Activated T-cell treated with anti-CD3 and anti-CD28 coated beads, Interleukin-2, amount 50 U/mL, for 1 hour (primary cell): ENCODE measurements around the gene SH3RF1.

Experiments used
- DNase-seq: peaks from one replicate; pipeline ENCODE4 v3.0.0-alpha.2; 2020

The SH3RF1 gene

DNA sequence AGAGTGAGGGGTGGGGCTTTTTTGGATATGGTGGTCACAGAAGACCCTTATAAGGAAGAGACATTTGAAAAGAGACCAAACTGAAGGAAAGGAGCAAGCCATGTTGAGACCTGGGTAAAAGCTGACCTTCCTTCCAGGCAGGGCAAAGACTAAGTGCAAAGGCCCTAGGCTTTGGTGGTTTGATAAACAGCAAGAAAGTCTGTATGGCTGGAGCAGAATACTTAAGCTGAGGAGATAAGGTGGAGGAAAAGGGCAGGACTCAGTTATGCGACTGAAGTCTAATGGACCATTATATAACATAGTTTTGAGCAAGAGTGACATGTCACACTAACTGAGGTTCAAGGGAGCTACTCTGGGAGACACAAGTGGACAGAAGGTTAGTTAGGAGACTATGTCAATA is 20.0 kb downstream of the SH3RF1 start:
- no peak for DNase-seq

DNA sequence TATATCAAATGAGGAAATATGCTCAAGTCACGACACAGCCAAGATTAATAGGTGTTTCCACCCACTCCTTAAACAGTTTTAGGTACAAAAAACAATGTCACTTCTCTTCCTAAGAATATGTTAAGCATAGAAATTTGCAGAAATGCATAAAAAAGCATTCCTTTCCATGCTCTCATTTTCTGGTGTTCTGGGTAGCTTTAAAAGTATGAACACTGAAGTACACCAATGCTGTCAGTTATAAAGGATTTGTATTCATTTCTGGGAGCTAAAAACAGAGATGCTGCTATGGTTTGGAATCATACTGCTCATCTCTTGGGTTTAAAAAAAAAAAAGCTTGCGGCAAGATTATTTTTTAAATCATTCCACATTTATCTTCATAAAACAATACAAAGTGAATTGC is 20.8 kb downstream of the SH3RF1 start:
- DNase-seq: no peak

DNA sequence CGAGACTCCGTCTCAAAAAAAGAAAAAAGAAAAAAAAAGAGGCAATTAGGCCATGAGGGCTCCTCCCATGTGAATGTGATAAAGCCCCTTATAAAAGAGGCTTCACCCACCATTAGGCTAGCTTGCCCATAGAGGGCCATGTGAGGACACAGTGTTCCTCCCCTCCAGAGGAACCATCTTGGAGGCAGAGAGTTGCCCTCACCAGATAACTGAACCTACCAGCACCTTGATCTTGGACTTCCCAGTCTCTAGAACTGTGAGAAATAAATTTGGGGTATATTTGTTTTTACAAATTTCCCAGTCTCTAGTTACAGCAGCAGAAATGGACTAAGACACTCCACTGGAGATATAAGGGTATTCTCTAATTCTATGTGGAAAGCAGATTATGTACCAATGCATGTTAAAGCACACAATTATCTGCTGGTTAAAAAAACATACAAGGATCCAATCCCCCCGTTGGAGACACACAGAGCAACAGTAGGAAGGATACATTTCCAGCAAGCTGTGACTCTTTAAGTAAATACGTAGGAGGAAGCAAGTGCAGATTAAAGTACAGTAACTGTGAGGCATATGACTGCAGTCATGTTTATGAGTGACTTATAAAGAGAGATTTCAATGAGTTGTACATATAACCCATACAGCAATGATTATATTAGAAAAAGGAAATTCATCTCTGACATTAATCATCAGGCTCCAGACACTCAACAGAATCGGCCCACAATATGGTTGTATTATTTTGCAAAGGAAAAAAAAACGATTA is 21.4 kb downstream of the SH3RF1 start:
- DNase-seq: no peak

DNA sequence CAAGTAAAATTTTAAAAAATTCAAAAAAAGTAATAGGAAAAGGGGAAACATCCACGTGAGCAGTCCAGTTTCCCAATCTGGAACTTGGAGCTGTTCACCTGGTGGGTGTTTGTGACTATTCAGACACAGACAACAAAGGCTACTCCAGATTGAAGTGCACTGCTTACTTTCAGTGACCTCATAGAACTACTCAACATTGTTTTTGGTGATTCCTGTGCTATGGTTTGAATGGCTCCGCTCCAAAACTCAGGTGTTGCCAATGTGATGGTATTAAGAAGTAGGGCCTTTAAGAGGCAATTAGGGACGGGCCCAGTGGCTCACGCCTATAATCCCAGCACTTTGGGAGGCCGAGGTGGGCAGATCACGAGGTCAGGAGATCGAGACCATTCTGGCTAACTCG is 22.1 kb downstream of the SH3RF1 start:
- DNase-seq: no peak

- DNase-seq: no peak
Measured at GRCh38 chr4:169246957-169247396, 23.8 kb downstream of the SH3RF1 start.

- DNase-seq: no peak
Measured at GRCh38 chr4:169246279-169246678, 24.5 kb downstream of the SH3RF1 start.

DNA sequence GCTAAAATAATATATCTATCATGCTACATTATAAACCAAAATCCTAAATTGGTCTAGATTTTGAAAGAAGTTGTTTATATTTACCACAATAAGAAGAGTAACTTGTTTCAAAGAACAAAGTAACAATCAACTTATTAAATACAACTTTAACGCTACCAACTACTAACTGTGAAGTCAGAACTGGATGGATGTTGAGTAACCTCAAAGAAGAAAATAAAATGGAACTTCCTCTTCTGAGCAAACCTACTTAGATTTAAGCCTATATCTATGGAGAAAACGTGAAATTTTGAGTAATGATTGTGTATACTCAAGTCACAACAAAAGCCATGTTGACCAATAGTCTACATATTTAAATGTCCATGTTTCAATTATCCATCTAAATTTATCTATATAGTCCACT is 25.7 kb downstream of the SH3RF1 start:
- no peak for DNase-seq

DNA sequence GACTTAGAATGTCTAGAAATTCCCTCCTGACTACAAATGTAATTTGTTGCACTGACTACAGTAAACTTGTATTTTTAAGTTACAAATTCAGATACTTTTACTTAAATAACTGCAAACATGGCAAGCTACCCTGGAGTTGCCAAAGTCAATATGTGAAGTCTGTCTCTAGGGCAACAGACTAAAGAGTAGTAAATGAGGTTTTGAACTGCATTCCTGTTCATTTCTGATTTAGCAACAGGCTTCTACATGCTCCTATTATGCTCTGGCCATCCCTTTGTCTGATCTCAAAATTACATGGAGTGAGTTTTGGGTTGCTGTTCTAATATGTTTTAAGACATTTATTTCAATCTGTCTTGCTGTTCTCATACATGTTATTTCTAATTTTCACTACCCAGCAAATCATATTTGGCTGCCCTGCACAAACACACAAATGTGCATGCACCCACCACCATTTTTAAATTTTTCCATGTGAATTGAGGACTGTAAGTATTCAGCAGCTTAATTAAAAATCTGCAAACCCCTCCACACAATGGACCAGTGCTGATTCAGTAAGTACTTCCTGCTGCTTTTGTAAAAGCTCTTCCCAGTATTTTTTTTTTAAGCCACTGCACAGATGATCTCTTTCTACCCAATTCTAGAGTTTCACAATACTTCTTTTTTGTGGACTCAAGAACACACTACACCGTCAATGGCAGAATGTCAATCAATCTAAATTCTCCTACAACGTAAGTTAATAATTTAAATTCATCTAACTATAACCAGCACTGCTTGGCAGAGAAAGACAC is 26.7 kb downstream of the SH3RF1 start:
- no peak for DNase-seq

- no peak for DNase-seq
Measured at GRCh38 chr4:169241464-169241863, 29.3 kb downstream of the SH3RF1 start.

DNA sequence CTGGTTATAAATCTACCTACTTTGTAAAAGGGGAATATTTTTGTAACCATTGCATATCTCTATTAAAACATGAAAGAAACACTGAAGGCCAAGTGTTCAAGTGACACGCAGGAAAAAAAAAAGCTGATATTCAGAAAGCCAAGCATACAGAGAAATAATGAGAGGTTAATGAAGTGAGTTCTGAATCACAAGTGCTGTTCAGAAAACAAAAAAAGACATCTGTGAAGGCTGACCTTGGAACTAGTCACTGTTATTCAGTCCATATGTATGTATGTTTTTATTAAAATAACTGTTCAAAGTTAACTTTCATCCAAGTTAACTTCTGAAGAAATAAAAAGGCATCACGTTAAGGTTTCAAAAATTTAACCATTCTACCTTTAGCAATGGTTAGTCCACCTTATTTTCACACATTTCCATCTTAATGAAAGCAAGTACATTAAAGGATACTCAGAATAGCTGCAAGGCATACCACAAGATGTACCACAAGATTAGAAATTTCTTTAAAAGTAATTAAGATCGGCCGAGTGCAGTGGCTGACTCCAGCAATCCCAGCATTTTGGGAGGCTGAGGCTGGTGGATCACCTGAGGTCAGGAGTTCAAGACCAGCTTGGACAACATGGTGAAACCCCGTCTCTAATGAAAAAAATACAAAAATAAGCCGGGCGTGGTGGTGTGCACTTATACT is 31.4 kb downstream of the SH3RF1 start:
- no peak for DNase-seq

DNA sequence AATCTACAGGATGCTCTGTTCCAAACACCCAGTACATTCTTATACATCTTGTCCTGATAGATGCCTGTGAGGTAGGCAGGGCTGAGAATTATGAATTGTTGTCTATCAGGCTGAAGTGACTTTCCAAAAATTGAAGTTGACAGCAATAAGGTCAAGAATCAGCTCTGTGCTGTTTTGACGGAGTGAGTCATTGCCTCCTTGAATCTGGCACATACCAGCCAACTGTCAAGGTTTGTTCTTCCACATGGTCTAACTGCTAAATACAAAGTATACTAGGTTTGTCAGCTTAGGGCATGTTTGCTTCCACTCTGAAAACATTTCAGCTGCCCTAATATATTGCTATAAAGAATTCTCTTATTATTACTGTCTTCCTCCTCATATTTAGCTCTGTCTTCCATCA is 32.3 kb downstream of the SH3RF1 start:
- DNase-seq: no peak

GRCh38 chr4:169236873-169237626 is 33.7 kb downstream of the SH3RF1 start:
- DNase-seq: no peak

DNA sequence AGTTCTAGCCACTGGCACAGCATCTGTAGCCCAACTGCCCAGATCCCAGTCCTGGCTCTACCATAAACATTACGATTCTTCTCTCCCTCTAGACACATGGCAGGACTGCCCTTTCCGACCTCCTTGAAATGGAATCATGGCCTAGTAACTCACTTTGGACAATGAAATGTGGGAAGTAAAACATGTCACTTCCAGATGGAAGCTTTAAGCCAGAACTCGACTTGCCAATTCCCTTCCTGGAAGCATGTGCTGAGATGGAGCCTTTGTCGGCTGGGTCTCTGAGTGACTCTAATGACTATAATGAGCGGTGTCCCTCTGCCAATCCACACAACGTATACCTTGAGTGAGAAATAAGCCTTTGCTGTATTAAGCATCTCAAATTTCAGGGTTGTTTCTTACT is 34.7 kb downstream of the SH3RF1 start:
- DNase-seq: no peak

GRCh38 chr4:169234137-169234855 is 36.5 kb downstream of the SH3RF1 start:
- no peak for DNase-seq

DNA sequence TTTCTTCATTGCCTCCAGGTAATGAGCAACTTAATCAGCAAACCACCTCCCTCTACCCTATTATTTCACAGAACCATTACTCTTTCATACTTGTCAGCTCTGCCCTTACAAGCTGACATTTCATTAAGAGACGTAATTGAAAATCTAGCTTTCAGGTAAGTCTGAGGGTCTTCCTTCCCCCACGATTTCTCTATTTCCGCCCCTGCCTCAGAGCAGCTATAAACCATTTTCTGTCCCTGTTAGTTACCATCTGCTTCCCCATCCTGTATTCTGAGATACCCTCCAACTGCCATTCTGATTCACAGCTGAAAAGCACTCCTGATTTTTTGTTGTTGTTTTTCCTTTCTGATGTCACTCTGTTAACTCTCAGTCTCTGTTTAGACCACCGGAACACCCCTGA is 37.1 kb downstream of the SH3RF1 start:
- no peak for DNase-seq

GRCh38 chr4:169231647-169232262 is 39.0 kb downstream of the SH3RF1 start:
- no peak for DNase-seq

- no peak for DNase-seq
Measured at GRCh38 chr4:169229571-169230028, 41.2 kb downstream of the SH3RF1 start.

GRCh38 chr4:169228076-169228475 is 42.7 kb downstream of the SH3RF1 start:
- DNase-seq: no peak

GRCh38 chr4:169226565-169226964 is 44.2 kb downstream of the SH3RF1 start:
- DNase-seq: no peak

DNA sequence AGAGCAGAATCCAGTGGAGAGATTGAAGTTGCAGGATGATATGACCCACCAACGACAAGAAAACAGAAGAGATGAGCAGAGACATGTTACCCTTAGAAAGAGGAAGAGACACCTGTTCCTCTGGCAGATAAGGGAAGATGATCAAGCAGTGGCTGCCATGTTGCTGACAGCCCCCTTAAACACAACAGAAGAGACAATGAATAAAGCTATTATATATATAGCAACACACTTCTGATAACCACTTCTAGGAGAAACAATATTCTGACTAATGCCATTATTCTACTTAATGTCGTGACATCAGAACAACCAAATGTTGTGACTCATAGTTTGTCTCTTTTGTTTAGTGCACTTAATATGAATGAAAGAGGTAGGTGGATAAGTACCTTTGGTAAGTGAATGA is 44.9 kb downstream of the SH3RF1 start:
- no peak for DNase-seq

DNA sequence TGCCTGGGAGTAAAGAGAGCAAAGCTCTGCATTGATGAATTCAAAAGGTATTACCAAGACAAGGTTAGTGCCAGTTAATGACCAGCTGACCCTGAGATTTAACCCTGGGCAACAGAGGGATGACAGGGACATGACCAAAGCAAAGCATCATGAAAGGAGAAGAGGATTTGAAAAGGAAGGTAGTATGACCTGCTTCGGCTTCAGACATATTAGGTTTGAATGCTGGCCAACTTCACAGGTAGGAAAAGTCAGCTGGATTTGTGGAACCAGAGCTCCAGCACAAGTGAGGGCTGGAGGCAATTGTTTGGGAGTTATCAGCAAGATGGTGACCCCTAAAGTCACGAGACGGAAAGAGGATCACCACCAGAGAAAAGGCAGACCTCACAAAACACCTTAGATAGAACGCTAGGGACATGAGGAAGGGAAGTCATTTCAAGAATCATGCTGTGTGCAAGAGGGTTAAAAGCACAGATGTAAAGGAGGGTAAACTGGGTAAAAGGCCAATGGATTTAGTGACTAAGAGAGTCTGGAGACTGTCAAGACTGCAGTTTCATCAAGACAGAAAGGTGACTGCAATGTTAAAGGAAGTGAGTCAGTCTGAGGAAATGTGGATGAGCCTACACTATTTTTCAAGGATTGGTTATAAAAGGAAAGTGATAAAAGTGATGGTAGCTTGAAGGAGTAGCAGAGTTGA is 45.6 kb downstream of the SH3RF1 start:
- DNase-seq: no peak
